Breast epithelium (tissue), 4 donors: ENCODE data around the gene MAP3K7CL. TPM values are rescaled to one million over a fixed set of nuclear protein-coding genes. Genes with fewer than 3 reads are reported as not detected.

Experiments
- DNase-seq, 2 donors: peaks; one replicate each; pipeline ENCODE4 v3.0.0-alpha.2; 2019; ENCODE audit warnings: low spot score in 2 of 2
- H3K27ac ChIP-seq, 2 donors: fragments of 200-600 bp; sonication (generic) in 1 of 2; one replicate each; pipeline ENCODE4 v1.5.1; 2016 to 2019; ENCODE audit warnings: mild to moderate bottlenecking in 1 of 2
- H3K27me3 ChIP-seq, 2 donors: fragments of 200-600 bp; sonication (generic) in 1 of 2; one replicate each; pipeline versions ENCODE4 v1.5.1 to v1.6.0; 2017 to 2019; ENCODE audit warnings: control low read depth in 1 of 2, mild to moderate bottlenecking in 1 of 2
- H3K36me3 ChIP-seq: fragments of 200-600 bp; one replicate; pipeline ENCODE4 v1.5.1; 2019
- H3K4me1 ChIP-seq, 2 donors: fragments of 200-600 bp; sonication (generic); one replicate each; pipeline ENCODE4 v1.5.1; 2016 to 2019; ENCODE audit warnings: control low read depth in 1 of 2
- H3K4me3 ChIP-seq, 3 donors: fragments of 200-600 bp; sonication (generic); 1 replicate in 2 of 3; 2 replicates in 1 of 3; pipeline ENCODE4 v1.5.1; 2016 to 2019; ENCODE audit warnings: mild to moderate bottlenecking in 3 of 3, moderate library complexity in 2 of 3
- H3K9me3 ChIP-seq, 2 donors: fragments of 200-600 bp; sonication (generic) in 1 of 2; one replicate each; pipeline ENCODE4 v1.5.1; 2016 to 2019; ENCODE audit warnings: control low read depth in 1 of 2
- POLR2A ChIP-seq: fragments of 450-650 bp; IDR thresholded peaks from one replicate; pipeline ENCODE4 v1.6.1; 2016; ENCODE audit warnings: antibody characterized with exemption, mild to moderate bottlenecking, moderate library complexity
- POLR2AphosphoS5 ChIP-seq, 3 donors: sonication (generic); formaldehyde crosslinking; IDR thresholded peaks; one replicate each; pipeline ENCODE4 v1.6.1; 2017; ENCODE audit warnings: antibody characterized with exemption in 3 of 3
- intact Hi-C: fragments of 100-400 bp; cut with DNase I; formaldehyde crosslinking; loops from one replicate; pipeline ENCODE4 v1.15.1; 2023; ENCODE audit warnings: low total_unique reads
- total RNA-seq, 3 donors: library from RNA; depleted of rRNA; stranded (reverse); fragments of >200 nt; gene quantifications; one replicate each; pipeline ENCODE4 v1.1.0, GENCODE V29; 2016
- TF ChIP-seq, protein P1 (sequence below), 3 donors: fragments of 450-650 bp; IDR thresholded peaks; one replicate each; pipeline ENCODE4 v1.5.1; 2016 to 2017; ENCODE audit warnings: antibody characterized with exemption in 3 of 3, mild to moderate bottlenecking in 3 of 3, moderate library complexity in 3 of 3

MAP3K7CL gene
- total RNA-seq, 3 donors from 2014 or later: 1.8 to 8.5 (median 7.5) TPM

DNA sequence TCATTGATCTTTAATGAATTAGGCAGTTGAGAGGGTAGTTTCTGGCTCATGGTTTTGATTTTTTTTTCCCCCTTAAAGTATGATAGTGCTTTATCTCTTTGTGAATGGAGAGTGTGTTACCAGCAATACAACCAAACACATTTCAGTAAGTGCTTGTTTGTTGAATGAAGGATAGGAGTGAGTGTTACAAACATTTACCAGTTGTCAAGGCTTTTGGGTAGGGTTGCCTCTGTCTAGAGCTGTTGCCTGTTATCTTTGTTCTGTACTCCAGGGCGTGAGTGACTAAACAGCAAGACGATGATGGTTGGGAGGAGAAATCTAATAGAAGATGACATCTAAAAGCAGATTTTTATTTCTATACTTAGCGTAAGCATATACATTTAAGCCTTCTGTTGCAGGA lies 21.5 kb downstream of the MAP3K7CL start:
- no peak for DNase-seq
- intact Hi-C loops: loop anchor here (10.0 kb wide), 1 partner anchor 183 kb away; no protein-coding TSS in a partner anchor
- Histone ChIP-seq H3K36me3 (no peaks in the 10 kb centered on the region), H3K27ac (no peak overlapping the region), H3K4me1 (no peaks in the 10 kb centered on the region), H3K9me3 (no peaks in the 10 kb centered on the region), H3K27me3 (no peaks in the 10 kb centered on the region), H3K4me3 (no peak overlapping the region)
- TF ChIP-seq POLR2A (no peak), POLR2AphosphoS5 (IDR thresholded peaks at IDR 0.05) (no peak)
- TF ChIP-seq, protein P1, sequence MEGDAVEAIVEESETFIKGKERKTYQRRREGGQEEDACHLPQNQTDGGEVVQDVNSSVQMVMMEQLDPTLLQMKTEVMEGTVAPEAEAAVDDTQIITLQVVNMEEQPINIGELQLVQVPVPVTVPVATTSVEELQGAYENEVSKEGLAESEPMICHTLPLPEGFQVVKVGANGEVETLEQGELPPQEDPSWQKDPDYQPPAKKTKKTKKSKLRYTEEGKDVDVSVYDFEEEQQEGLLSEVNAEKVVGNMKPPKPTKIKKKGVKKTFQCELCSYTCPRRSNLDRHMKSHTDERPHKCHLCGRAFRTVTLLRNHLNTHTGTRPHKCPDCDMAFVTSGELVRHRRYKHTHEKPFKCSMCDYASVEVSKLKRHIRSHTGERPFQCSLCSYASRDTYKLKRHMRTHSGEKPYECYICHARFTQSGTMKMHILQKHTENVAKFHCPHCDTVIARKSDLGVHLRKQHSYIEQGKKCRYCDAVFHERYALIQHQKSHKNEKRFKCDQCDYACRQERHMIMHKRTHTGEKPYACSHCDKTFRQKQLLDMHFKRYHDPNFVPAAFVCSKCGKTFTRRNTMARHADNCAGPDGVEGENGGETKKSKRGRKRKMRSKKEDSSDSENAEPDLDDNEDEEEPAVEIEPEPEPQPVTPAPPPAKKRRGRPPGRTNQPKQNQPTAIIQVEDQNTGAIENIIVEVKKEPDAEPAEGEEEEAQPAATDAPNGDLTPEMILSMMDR (IDR thresholded peaks at IDR 0.05): no peak

DNA sequence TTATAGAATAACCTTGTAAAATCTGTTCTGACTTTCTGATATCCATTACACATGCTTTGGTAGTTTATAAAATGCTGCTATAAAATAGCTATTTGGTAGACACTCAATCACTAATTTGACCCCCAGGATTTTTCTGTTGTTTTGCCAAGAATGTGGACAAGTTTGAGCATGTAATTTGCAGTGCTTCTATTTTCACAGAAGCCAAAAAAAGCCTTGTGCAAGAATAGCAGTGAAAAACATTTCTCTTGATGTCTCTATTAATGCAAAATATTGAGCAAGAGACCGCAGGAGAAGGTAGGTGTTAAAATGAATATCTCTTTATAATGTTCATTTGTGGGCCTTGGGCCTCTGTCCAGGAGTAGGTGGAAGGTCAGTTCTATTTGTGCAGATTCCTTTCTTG lies 22.5 kb downstream of the MAP3K7CL start:
- intact Hi-C loops: loop anchor here (10.0 kb wide), 1 partner anchor 182 kb away; no protein-coding TSS in a partner anchor
- H3K9me3 ChIP-seq: no peaks in the 10 kb centered on the region
- H3K4me1 ChIP-seq: no peaks in the 10 kb centered on the region

DNA sequence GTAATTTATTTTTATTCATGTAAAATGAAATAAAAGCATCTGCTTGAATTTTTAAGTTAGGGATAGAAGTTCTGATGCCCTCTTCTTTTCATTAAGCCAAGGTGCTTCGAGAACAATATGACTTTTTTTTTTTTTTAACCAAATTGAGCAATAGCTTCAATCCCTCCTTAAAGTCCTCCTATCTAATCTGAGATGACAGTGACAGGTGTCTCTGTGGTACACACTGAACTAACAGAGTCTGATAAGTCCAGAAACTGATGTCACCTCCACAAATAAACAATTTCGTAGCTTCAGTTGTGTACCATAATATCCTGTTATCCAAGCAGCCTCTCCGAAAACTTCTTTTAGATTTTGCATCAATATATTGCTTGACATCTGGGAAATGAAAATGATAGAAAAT lies 23.8 kb downstream of the MAP3K7CL start:
- intact Hi-C loops: loop anchor here (10.0 kb wide), 1 partner anchor 181 kb away; no protein-coding TSS in a partner anchor
- Histone ChIP-seq H3K36me3 (no peaks in the 10 kb centered on the region), H3K27ac (no peak overlapping the region)

More for the DNA sequence above, 22.5 kb downstream of the MAP3K7CL start:
- peak overlapping the region in 1 of 2 donors; percentile 4 for H3K27ac ChIP-seq
- no peaks in the 10 kb centered on the region for H3K27me3 ChIP-seq
- peak in 1 of 2 donors; percentile 40 for DNase-seq
- H3K4me3 ChIP-seq: no peak overlapping the region
- no peak for TF ChIP-seq POLR2AphosphoS5 (IDR thresholded peaks at IDR 0.05)
- TF ChIP-seq POLR2A: no peak
- TF ChIP-seq, protein P1 (IDR thresholded peaks at IDR 0.05): no peak
- H3K36me3 ChIP-seq: no peaks in the 10 kb centered on the region

DNA sequence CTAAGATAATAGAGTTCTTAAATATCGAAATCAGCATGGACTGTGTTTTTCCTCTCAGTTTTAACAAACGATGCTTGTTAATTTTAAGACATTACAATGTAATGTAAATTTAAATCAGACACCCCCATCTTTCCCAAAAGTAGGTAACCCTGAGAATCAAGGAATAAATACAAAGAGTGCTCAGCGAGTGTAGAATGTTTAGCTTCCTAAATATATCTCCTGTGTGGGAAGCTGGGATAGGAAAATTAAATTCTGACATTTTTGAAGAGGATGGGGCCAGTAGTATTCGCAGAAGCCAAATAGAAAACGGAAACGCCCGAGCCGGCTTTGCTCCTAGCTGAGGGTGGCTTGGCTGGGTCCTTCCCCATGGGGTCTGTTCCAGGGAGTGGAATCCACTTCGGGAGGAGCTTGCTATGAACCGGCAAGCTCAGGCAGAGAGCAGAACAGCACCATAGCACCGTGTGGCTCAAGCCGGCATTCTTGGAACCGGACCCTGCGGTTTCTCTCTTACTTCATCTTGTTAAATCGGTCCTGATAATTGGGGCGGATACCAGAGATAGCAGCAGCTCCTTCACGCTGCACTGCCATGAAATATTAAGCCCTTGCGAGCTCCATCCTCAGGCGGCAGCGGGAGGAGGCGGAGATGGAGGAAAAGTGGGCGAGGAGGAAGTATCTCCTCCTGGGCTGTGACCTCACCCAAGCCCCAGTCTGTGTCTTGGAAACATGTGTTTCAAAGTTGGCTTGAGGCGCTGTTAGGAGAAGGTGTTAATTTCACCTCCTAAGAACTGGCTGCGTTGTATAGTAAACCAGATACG lies 24.9 kb downstream of the MAP3K7CL start:
- TF ChIP-seq POLR2A: no peak
- TF ChIP-seq POLR2AphosphoS5 (IDR thresholded peaks at IDR 0.05): peak in 1 of 3 donors; percentile 22
- H3K9me3 ChIP-seq: no peaks in the 10 kb centered on the region
- H3K4me1 ChIP-seq: no peaks in the 10 kb centered on the region
- intact Hi-C loops: loop anchor here (10.0 kb wide), 1 partner anchor 179 kb away; no protein-coding TSS in a partner anchor
- no peaks in the 10 kb centered on the region for H3K27me3 ChIP-seq
- peak; percentile 52 for DNase-seq
- H3K36me3 ChIP-seq: no peaks in the 10 kb centered on the region
- H3K4me3 ChIP-seq: peak overlapping the region; percentile 14 to 41 (median 18)
- peak overlapping the region; percentile 20 to 79 for H3K27ac ChIP-seq

More for the DNA sequence above, 23.8 kb downstream of the MAP3K7CL start:
- Histone ChIP-seq H3K27me3 (no peaks in the 10 kb centered on the region), H3K4me1 (no peaks in the 10 kb centered on the region), H3K4me3 (no peak overlapping the region), H3K9me3 (no peaks in the 10 kb centered on the region)
- no peak for DNase-seq
- no peak for TF ChIP-seq POLR2A

DNA sequence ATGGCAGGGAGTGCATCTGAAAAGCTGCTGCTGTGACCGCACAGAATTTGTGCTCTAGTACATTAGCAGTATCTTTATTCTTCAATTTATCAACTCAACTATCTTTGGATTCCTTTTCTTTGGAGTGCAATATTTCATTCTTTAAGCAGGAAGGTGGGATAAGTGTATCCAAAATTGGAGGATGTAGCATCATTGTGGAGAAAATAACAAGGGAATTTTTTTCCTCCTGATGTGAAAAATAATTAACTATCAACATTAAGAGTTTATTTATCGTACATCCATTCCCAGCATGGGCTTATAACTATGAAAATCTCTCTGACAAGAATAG lies 25.5 kb downstream of the MAP3K7CL start:
- H3K4me3 ChIP-seq: peak overlapping the region in 2 of 3 donors; percentile 18 to 41
- H3K4me1 ChIP-seq: no peaks in the 10 kb centered on the region
- H3K36me3 ChIP-seq: no peaks in the 10 kb centered on the region
- H3K9me3 ChIP-seq: no peaks in the 10 kb centered on the region
- no peaks in the 10 kb centered on the region for H3K27me3 ChIP-seq
- H3K27ac ChIP-seq: peak overlapping the region in 1 of 2 donors; percentile 79
- DNase-seq: no peak
- intact Hi-C loops: loop anchor here (10.0 kb wide), 1 partner anchor 179 kb away; no protein-coding TSS in a partner anchor
- no peak for TF ChIP-seq POLR2AphosphoS5 (IDR thresholded peaks at IDR 0.05)
- TF ChIP-seq, protein P1 (IDR thresholded peaks at IDR 0.05): no peak
- no peak for TF ChIP-seq POLR2A

DNA sequence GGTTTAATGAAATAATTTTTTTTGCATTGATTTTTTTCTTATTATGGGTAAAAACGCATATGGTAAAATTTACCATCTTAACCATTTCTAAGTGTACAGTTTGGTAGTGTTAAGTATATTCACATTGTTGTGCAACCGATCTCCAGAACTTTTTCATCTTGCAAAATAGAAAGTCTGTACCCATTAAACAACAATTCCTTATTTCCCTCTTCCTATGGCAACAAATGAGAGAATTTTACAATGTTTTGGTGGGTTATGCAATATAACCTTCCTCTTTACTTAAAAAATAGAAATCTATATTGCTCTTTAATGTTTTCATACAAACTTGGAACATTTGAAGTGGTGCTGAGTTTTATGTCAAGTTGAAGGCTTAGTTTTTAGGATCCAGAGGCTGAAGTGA lies 26.6 kb downstream of the MAP3K7CL start:
- H3K27me3 ChIP-seq: no peaks in the 10 kb centered on the region
- TF ChIP-seq, protein P1 (IDR thresholded peaks at IDR 0.05): no peak
- TF ChIP-seq POLR2A: no peak
- TF ChIP-seq POLR2AphosphoS5 (IDR thresholded peaks at IDR 0.05): no peak
- H3K4me1 ChIP-seq: no peaks in the 10 kb centered on the region
- no peak for DNase-seq
- no peak overlapping the region for H3K4me3 ChIP-seq
- intact Hi-C loops: loop anchor here (10.0 kb wide), 1 partner anchor 178 kb away; no protein-coding TSS in a partner anchor
- no peaks in the 10 kb centered on the region for H3K36me3 ChIP-seq
- no peak overlapping the region for H3K27ac ChIP-seq
- no peaks in the 10 kb centered on the region for H3K9me3 ChIP-seq
